GM12801 (cell line): ENCODE results near the gene ARHGAP26.

Source experiments
- TF ChIP-seq, protein P1 (sequence below): IDR thresholded peaks from one replicate; pipeline ENCODE4 v1.5.1; 2011; ENCODE audit warnings: control low read depth; ENCODE audit not compliant: insufficient read length; ENCODE audit errors: extremely low read depth

Gene ARHGAP26

DNA sequence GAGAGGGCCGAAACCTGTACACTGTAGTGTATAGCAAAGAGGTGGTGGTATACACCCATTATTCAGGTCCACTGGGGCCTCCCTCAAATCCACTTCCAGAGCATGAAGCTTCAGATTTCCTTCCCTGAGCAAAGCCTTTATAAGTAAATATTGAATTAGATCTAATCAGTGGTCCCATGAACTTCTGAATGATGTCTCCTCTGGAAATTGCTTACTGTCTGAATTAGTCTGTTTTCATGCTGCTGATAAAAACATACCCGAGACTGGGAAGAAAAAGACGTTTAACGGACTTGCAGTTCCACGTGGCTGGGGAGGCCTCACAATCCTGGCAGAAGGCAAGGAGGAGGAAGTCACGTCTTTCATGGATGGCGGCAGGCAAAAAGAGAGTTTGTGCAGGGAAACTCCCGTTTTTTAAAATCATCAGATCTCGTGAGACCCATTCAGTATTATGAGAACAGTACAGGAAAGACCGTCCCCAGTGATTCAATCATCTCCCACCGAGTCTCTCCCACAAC is 439.8 kb downstream of the ARHGAP26 start:
- TF ChIP-seq, protein P1, sequence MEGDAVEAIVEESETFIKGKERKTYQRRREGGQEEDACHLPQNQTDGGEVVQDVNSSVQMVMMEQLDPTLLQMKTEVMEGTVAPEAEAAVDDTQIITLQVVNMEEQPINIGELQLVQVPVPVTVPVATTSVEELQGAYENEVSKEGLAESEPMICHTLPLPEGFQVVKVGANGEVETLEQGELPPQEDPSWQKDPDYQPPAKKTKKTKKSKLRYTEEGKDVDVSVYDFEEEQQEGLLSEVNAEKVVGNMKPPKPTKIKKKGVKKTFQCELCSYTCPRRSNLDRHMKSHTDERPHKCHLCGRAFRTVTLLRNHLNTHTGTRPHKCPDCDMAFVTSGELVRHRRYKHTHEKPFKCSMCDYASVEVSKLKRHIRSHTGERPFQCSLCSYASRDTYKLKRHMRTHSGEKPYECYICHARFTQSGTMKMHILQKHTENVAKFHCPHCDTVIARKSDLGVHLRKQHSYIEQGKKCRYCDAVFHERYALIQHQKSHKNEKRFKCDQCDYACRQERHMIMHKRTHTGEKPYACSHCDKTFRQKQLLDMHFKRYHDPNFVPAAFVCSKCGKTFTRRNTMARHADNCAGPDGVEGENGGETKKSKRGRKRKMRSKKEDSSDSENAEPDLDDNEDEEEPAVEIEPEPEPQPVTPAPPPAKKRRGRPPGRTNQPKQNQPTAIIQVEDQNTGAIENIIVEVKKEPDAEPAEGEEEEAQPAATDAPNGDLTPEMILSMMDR: no peak

DNA sequence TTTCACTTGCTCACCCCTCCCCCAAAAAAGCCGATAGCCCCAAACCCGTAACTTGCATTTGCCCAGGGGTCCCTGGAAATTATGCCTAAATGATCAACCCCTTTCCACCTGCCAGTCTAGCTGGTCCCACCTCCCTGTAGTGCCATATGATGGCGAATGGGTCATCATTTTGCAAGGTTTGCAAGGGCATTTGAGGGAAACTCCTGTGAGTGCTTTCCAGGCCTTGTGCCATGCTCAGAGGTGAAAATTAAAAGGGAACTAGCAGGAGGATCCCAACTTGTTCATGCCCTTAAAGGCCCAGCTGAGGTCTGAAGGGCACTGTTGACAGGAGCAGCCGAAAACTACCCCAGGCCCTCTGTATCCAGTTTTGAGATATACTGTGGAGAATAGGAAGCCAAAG is 440.4 kb downstream of the ARHGAP26 start:
- TF ChIP-seq, protein P1: no peak

DNA sequence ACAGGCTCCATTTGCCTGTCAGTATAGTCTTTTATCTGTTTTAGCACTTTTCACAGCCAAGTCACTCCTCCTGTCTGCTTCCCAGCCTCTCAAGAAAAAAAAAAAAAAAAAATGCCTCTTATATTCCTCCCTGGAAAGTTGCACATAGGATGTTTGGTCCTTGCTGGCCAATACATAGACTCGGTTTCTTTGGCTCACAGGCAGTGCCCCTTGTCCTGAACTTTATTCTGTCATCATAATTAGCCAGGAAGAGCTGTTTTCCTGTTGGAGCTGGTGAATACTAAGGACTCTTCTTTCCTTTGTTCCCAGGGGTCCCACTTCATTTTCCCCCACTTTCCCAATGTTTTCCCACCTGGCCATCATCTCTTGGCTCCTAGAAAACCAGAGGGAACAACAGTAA is 442.1 kb downstream of the ARHGAP26 start:
- TF ChIP-seq, protein P1: no peak

DNA sequence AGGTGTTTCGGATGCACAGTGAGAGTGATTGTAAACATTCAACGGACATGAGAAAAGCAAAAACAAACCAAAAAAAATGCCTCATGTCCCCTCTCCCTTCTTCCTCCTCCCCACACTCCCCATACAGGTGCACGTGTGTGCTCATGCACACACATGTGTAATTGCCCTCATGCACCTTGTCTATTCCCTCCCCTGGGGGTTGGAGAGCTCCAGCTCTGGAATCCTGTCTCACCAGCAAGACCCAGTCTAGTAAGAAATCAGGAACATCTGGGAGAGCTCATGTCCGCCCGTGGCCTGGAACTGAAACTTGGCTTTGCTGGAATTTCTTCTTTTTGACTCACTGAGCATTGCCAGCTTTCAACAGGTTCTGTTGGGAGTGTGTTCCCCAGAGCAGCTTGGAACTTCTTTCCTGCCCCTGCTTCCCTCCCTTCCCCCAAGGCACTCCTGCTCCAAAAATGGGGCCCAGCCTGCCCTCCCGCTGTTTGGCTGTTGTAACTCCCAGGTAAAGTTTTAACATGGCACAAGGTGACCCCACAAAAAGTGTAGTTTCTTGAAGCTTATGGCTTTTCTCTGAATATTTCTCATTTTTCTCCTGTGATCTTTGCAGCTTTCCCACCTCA is 443.2 kb downstream of the ARHGAP26 start:
- TF ChIP-seq, protein P1: no peak

DNA sequence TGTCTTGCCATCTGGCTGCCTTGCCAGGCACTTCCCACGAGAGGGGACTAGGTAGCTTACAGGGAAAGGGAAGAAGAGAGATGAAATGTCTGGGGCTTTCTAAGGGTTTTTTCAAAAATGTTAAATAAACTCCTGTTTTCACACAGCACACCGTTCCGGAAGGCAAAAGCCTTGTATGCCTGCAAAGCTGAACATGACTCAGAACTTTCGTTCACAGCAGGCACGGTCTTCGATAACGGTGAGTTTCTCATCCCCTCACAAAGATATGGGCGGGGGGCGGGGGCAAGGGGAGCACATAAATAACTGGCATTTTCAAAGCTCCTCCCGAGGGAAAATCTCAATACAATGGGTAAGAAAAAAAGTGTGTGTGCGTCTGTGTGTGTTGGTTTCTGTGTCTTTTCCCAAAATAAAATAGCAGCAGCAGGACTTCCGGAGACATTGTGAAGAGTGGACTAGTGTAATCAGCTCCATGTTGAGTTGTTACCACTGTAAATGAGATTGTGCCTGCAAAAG is 443.7 kb downstream of the ARHGAP26 start:
- TF ChIP-seq, protein P1: no peak

DNA sequence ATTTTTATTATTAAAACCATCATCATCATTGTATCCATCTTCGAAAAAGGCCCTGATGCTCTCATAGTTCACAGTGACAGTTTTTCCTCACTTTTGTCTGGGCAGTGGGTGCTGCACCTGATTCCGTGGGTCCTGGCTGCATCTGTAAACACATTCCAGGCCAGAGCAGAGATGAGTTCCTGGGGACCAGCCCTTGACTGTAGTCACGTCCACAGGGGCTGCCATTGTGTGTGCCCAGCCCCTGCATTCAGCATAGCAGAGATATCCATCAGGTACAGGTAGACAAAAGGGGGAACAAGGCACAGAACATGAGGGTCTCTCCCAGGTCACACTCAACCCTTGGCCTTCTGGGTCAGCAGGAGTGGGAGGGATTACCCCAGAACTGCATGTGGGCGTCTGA is 444.3 kb downstream of the ARHGAP26 start:
- TF ChIP-seq, protein P1: no peak

DNA sequence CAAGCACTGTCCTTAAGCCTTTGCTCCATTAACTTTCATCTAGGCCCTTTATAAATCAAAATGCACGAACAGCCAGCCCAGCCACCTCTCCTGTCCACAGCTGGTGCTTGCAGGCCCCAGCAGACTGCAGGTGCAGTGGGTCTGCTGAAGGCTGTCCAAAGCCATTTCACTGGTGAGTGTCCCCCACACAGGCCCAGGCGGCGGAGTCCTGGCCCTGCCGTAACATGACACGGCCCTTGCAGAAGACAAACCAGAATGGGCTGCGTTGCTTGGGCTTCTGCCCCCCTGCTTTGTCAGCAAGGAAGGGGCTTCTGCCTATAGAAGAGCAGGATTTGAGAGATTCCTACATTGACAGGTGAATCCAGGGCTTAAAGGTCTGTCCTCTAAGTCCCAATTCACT is 444.7 kb downstream of the ARHGAP26 start:
- TF ChIP-seq, protein P1: no peak
